Kidney (tissue), 14 donors: Measurements from ENCODE around the gene SLC25A43. TPM values are rescaled to one million over a fixed set of nuclear protein-coding genes. Genes with fewer than 3 reads are reported as not detected.
"Not testable (repeated sequence)": the region's sequence is repeated elsewhere in the genome, so short reads cannot be mapped to it uniquely, and the experiment has no call there.

Experiments used
- DNase-seq, 5 donors: peaks; one replicate each; pipeline ENCODE4 v3.0.0-alpha.2; 2013 to 2020
- FAIRE-seq: peaks from 2 replicates; lab custom pipeline; 2012; peaks lifted over from hg19 to GRCh38; lab: Jason Lieb, UNC
- H3K27ac ChIP-seq, 2 donors: one replicate each; pipeline ENCODE4 v1.7.0; 2013; ENCODE audit warnings: low read depth in 2 of 2, low read length in 2 of 2, inconsistent platforms in 1 of 2
- H3K27me3 ChIP-seq: one replicate; pipeline ENCODE4 v1.7.1; 2013; ENCODE audit warnings: low read length, inconsistent platforms; ENCODE audit not compliant: control insufficient read depth, insufficient read depth
- H3K36me3 ChIP-seq, 3 donors: one replicate each; pipeline versions ENCODE4 v1.7.0 to v1.7.1; 2013; ENCODE audit warnings: low read length in 3 of 3, control low read depth in 1 of 3, inconsistent platforms in 1 of 3; ENCODE audit not compliant: insufficient read depth in 3 of 3, control insufficient read depth in 2 of 3
- H3K4me1 ChIP-seq, 3 donors: one replicate each; pipeline versions ENCODE4 v1.7.0 to v1.7.1; 2013; ENCODE audit warnings: low read length in 3 of 3, inconsistent platforms in 1 of 3, low read depth in 1 of 3; ENCODE audit not compliant: control insufficient read depth in 2 of 3, insufficient read depth in 2 of 3
- H3K4me3 ChIP-seq, 3 donors: one replicate each; pipeline versions ENCODE4 v1.7.0 to v1.8.1; 2013; ENCODE audit warnings: low read length in 3 of 3, control low read depth in 1 of 3, inconsistent platforms in 1 of 3
- H3K9ac ChIP-seq, 3 donors: one replicate each; pipeline versions ENCODE4 v1.7.0 to v1.7.1; 2013; ENCODE audit warnings: low read length in 3 of 3, control low read depth in 1 of 3, inconsistent platforms in 1 of 3
- H3K9me3 ChIP-seq, 3 donors: one replicate each; pipeline versions ENCODE4 v1.7.0 to v1.7.1; 2013; ENCODE audit warnings: low read length in 3 of 3, control low read depth in 1 of 3, inconsistent platforms in 1 of 3; ENCODE audit not compliant: control insufficient read depth in 2 of 3, insufficient read depth in 1 of 3
- CTCF ChIP-seq: IDR thresholded peaks from 3 replicates; pipeline ENCODE4 v1.5.1; 2012; ENCODE audit warnings: mild to moderate bottlenecking, moderate library complexity, borderline replicate concordance; ENCODE audit not compliant: insufficient read depth; ENCODE audit errors: extremely low read depth
- intact Hi-C: fragments of 100-400 bp; cut with DNase I; formaldehyde crosslinking; loops from one replicate; pipeline ENCODE4 v1.11.1; 2022
- polyA plus RNA-seq: library from polyadenylated mRNA; stranded (reverse); fragments of 350-450 nt; fragmentation: Illumina TruSeq; extraction: RNeasy Lipid Tissue Mini Kit (QIAGEN cat#74804); gene quantifications from one replicate; pipeline ENCODE4 v1.2.3, GENCODE V29; 2014; ENCODE audit warnings: low read depth, low replicate concordance; ENCODE audit not compliant: insufficient read depth
- total RNA-seq: library from RNA; stranded (reverse); fragmentation: NEBNext Ultra II Directional; extraction: Animal tissue kit (Norgen Biotek cat#: 25700); gene quantifications from one replicate; pipeline ENCODE4 v1.2.1, GENCODE V29; 2021
- donor health status: control.
- donor health status: control.
- donor health status: control.
- donor health status: control.
- donor health status: control.
- donor health status: DM: yes; HTN: yes; CAD: no.
- donor health status: Normal renal cell carcinoma (clear cell type).

Gene SLC25A43
- total and polyA plus RNA-seq, 2 donors from 2014 or later, result 10.1 to 15.5 TPM

- Histone ChIP-seq H3K9me3 (no peaks in the 10 kb centered on the region), H3K4me3 (no peak overlapping the region), H3K9ac (no peak overlapping the region), H3K4me1 (no peaks in the 10 kb centered on the region), H3K36me3 (no peaks in the 10 kb centered on the region), H3K27ac (no peak overlapping the region), H3K27me3 (no peaks in the 10 kb centered on the region)
- FAIRE-seq, result no peak
- intact Hi-C loops, result no loop called here
- TF ChIP-seq CTCF, result no peak
- no peak for DNase-seq
Observed at GRCh38 chrX:119492463-119492862, 93.3 kb downstream of the SLC25A43 start.

GRCh38 chrX:119493851-119494495 is 94.8 kb downstream of the SLC25A43 start:
- H3K27me3 ChIP-seq, intact Hi-C loops, H3K4me3 ChIP-seq, H3K27ac ChIP-seq, DNase-seq, H3K36me3 ChIP-seq, H3K9ac ChIP-seq, H3K4me1 ChIP-seq, H3K9me3 ChIP-seq, FAIRE-seq: not testable (repeated sequence)

- Histone ChIP-seq H3K4me1 (no peaks in the 10 kb centered on the region), H3K4me3 (no peak overlapping the region), H3K27ac (no peak overlapping the region), H3K9me3 (no peaks in the 10 kb centered on the region), H3K36me3 (no peaks in the 10 kb centered on the region), H3K27me3 (no peaks in the 10 kb centered on the region), H3K9ac (no peak overlapping the region)
- intact Hi-C loops, result no loop called here
- FAIRE-seq (no peak), DNase-seq (no peak)
- no peak for TF ChIP-seq CTCF
Observed at GRCh38 chrX:119495734-119496726, 96.9 kb downstream of the SLC25A43 start.

GRCh38 chrX:119497185-119497584 is 98.0 kb downstream of the SLC25A43 start:
- no peak for DNase-seq
- H3K36me3 ChIP-seq, result no peaks in the 10 kb centered on the region
- no peak overlapping the region for H3K9ac ChIP-seq
- H3K27ac ChIP-seq, result no peak overlapping the region
- H3K4me1 ChIP-seq, result no peaks in the 10 kb centered on the region
- TF ChIP-seq CTCF, result no peak
- no peaks in the 10 kb centered on the region for H3K9me3 ChIP-seq
- FAIRE-seq, result no peak
- no peaks in the 10 kb centered on the region for H3K27me3 ChIP-seq
- intact Hi-C loops, result no loop called here
- H3K4me3 ChIP-seq, result no peak overlapping the region
